HUDEP-2 (cell line): ENCODE data around the gene LIN37.

Source experiments
- DNase-seq, 76 experiments: peaks; one replicate each; lab custom pipeline; 2025; ENCODE audit not compliant: unreplicated experiment in 76 of 76; lab: John Stamatoyannopoulos, UW

LIN37 gene

DNA sequence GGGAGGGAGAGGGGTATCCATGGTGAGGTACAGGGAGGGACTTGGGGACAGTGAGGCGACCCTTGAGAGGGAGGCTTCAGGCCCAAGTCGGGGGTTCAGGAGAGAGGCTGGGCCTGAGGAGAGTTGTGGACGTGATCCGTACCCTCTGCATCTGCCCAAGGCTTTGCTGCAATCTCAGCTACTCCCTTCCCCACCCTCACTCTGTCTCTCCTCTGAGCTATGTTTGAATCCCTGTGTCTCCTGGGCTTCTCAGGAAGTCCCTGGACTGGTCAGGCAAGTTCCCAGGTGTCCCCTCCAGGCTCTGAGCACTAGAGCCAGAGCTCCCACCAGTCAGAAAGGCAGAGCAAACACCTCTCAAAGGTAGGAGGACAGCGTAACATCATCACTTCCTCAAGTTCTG is 1.8 kb downstream of the LIN37 start:
- no peak for DNase-seq

DNA sequence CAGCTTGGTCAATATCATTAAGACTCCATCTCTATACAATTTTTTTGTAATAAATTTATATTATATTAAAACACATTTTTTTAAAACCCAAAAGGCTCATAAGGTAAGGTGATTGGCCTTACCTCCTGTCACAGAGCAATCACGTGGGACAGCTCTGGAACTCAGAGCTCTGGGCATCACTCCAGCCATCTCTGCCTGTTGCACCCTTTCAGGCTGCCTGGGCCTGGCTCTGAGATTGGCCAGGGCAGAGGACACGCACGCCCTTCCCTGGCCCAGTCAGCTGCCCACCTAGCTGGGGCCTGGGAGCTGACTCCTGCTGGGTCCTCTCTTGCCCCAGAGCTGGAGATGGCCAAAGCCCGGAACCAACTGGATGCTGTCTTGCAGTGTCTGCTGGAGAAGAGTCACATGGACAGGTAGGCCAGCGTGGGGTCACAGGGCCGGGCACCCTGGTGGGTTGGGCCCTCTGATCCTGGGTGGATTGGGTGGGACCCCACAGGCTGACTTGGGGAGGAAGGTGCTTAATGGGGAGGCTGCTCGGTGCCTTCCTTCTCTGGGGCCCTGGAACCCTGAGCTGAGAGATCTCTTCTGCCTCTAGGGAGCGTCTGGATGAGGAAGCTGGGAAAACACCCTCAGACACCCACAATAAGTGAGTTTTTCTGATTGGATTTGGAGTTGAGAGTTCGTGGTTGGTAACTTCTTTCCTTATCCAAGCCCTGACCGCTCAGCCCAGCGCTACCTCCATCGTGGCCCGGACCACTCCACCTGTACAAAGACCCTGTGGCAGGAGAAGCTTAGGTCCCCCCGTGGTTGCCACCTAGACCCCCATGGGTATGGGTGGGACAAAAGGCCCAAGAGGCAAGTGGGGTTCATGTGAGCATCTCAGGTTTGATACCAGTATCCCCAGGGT is 3.7 kb downstream of the LIN37 start:
- DNase-seq, result no peak

DNA sequence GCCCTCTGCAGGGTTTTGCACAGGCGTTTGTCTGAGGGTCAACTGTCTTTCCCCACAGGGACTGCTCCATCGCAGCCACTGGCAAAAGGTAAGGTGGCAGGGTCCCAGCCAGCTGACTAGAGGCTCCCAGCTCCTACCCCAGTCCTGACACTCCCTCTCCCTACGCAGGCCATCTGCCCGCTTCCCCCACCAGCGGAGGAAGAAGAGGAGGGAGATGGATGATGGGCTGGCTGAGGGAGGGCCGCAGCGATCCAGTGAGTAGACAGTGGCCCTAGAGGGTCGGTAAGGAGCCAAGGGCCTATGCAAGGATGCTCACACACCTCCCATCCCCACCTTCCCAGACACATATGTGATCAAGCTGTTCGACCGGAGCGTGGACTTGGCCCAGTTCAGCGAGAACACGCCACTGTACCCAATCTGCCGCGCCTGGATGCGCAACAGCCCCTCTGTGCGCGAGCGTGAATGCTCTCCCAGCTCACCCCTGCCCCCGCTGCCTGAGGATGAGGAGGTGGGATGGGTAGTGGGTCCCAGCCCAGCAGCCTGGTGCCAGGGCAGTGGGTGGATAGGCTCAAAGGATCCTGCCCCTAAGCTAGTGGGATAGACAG is 4.5 kb downstream of the LIN37 start:
- DNase-seq, result no peak

DNA sequence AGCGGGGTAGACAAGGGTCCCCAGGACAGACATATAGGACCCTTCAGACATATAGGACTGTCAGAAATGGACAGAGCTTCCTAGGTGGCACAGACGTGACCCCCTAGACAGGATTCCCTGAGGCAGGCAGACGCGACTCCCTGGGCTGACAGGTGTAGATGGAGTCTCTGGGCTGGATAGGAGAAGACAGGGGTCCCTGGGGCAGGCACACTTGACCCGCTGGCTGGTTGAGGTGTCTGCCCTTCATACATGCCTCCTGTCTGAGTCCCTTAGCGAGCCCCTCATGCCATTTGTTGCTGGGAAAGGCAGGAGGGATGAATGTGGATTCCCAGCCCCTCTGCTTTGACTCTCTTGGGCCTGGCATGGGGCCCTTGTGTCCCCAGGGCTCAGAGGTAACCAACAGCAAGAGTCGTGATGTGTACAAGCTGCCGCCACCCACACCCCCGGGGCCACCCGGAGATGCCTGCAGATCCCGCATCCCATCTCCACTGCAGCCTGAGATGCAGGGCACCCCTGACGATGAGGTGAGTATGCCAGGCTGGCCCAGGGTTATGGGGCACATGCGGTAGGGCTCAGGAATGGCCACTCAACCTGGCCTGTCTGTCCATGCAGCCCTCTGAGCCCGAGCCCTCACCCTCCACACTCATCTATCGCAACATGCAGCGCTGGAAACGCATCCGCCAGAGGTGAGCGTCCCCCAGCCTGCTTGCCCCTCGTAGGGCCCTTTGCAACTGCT is 5.4 kb downstream of the LIN37 start:
- DNase-seq, result no peak

DNA sequence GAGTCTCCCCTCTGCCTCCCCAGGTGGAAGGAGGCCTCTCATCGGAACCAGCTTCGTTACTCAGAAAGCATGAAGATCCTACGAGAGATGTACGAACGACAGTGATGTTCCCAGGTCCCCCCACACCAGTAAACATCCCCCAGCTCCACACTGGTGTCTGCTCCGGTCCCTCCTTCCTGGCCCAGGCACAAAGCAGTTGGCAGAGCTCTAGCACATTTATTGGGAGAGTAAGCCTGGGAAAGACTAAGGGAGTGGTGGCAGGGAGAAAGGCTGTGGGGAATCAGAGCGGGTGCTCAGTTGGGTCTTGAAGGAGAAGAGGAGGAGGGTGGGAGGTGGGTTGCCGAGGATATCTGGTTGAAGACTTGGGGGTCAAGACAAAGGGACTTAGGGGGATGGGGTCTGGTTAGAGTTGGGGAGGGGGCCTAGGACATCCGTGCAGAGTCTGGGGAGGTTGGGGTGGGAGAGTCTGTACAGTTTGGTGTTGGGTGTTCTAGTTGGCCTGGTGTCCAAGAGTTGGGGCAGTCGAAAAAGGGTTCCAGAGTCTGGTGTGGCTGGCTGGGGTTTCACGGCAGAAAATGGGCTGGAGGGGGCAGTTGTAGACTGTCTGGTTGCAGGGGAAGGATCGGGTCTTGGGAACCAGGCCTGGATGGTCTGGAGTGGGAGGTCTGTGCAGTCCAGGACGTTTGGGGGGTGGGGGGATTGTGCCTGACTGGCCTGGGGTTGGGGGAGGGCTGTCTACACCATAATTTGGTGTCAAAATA is 6.2 kb downstream of the LIN37 start:
- no peak for DNase-seq

DNA sequence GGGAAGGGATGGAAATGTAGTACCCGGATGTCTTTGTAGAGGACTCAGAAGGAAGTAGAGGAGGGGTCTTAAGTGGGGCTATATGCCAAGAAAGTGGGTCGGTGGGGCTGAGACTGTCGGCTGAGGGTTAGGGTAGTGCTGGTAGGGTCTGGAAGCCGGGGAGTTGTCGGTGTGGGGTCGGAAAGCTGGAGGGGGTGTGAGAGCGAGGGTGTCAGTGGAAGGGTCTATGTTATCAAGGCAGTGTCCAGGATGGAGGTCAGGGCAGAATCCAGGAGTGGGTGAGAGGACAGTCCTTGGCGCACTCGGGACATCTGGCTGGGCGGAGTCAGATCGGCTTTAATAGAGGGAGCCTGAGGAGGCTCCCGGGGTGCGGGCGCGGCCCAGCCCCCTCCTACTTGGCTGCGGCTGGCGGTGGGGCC is 6.8 kb downstream of the LIN37 start:
- no peak for DNase-seq

DNA sequence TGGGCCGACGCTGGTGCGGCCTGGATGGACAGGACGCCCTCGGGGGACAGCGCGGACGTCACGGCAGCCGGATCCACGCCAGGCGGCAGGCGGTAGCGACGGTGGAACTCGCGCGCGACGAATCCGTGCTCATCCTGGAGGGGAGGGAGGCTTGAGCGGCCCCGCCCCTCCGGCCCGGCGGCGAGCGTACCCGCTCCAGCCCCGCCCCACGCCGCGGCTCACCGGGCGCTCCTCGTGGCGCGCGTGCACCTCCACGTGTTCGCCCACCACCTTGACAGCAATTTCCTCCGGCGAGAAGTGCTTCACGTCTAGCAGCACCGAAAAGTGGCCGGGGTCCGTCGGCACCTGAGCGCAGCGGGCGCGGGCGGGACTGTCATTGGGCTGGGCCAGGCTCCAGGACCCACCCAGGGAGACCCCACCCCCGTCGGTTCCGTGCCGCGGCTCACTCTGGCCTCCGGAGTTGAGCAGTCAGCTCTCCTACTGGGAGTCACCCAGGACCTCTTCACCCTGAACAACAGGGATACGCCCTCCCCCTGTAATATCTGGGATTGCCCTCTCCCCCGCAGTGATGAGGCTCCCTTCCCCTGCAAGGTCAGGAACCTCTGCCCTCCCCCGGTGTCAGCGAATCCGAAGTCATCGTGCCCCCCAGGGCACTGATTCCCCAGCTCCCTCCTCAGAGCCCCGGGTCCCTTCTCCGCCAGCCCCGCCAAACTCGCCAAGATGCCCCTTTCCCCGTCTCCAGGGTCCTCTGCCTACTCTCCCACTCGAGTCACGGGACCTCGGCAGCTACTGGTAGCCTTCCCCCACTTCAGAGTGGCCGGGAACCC is 7.4 kb downstream of the LIN37 start:
- peak in 28 of 76 experiments; percentile 13 to 55 (median 36) for DNase-seq

DNA sequence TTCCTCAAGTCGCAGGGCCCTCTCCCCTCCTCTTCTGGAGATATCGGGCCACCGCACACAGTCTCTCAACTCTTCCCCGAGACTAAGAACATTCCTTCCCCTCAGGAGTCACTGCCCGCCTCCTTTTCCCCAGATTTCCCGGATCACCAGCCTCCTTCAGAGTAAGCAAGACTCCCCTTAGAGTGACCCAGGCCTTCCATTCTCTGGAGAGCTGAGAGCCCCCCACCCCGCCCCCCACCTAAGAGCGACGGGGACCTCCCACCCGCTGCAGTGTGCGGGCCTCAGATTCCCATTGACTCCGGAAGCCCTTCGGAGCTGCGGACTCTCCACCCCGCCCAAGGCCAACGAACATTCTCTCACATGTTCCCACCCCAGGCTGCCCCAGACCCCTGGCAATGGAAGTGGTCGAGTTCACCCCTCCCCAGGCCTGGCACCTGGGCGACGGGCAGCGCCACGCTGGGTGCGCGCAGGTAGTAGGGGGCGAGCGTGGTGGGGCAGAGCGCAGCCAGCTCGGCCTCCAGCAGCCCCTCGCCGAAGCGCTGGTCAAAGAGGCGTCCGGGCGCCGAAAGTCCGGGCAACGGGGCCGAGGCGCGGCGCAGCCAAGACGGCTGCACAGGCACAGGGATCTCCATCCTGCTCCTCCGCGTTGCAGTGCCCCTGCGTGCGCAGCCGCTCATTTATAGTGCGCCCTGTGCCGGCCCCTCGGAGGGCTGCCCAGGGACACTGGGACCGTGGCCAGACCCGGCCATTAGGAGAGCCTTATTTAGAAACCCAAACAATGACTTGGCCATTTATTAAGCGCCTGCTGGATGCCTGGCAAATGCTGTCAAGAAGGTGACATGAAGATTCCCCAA is 8.2 kb downstream of the LIN37 start, which contains the start of gene HSPB6:
Gene HSPB6 (minus strand): TSS at position 653 of the 854 bp plus-strand sequence. CDS start 21 bp downstream, at position 632.
- DNase-seq, result no peak

DNA sequence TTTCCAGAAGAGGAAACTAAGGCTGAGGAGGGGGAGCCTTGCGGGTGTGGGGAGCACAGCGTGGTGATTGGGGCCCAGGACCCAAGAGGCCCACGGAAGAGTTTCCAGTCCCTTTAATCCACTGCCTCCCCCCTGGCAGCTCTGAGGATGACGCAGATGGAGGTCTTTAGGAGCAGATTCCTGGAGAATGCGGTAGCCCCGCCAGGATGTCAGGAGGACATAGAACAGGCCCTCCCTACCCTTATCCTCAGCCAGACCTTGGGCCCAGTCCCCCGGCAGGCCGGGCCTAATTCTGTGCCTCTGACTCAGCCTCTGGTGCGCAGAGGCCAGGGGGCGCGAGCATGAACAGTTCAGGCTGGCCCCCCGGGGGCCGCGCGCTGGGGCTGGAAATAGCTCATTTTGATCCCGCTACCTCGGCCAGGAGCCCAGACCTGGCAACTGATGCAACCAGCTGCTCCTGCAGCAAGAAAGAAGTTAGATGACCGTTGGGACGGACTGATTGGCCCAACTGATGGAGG is 8.9 kb downstream of the LIN37 start:
- DNase-seq, result peak in 41 of 76 experiments; percentile 33 to 93 (median 64)

DNA sequence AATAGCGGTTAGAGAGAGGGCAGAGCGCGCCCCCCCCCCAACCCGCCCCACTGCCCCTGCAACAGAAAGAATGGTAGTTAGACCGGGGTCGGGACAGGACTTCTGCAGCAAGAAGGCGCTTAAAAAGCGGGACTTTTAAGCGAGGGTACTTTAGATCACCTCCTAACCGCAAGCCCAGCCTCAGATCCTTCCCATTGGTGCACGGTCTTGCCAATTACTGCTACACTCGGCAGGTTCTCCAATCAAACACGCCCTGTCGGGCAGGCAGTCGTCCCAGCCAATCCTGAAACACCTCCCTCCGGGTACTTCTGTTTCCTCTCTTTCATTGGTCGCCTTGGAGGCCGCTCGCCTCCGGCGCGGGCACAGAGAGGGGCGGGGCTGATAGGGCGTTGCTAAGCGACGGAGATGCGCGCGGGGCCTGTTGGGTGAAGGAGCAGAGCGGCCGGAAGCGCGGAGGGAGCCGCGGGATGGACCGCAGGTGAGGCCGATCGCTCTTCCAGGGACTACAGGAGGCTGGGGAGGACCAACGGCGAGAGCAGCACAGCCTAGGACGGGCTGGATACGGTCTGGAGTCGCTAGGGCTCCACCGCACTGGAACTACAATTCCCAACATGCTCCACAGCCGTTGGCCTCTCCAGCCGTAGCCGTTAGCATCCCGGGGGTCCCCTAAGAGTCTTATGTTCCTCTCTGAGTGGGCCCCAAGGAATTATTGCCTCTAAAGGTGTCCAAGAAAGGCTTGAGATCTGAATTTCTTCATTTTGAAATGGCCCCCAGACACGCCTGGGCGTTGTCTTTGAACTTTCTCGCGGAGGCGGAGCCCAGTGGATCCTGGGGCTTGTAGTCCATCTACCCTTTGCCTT is 9.6 kb downstream of the LIN37 start, which contains the start of gene PROSER3:
Gene PROSER3 (plus strand): TSS at position 428 of the 860 bp plus-strand sequence. CDS start 40 bp downstream, at position 468.
- peak; percentile 79 to 100 (median 100) for DNase-seq

DNA sequence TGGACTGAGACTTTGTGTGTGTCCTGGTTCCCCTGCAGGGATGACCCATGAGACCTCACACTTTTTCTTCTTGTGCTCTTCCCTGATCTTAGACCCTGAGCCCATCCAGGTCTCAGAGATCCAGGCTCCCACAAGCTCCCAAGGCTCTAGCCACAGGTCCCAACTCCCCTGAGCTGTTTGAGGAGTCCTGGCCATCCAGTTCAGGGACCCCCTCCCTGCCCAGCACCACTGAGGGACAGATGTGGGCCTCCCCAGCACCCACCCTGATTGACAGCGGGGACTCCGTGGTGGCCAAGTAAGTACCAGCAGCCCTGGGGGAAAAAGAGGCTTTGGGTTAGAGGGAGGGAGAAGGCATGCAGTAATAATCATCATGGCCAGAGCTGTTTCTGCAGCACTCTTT is 11.3 kb downstream of the LIN37 start:
- no peak for DNase-seq

DNA sequence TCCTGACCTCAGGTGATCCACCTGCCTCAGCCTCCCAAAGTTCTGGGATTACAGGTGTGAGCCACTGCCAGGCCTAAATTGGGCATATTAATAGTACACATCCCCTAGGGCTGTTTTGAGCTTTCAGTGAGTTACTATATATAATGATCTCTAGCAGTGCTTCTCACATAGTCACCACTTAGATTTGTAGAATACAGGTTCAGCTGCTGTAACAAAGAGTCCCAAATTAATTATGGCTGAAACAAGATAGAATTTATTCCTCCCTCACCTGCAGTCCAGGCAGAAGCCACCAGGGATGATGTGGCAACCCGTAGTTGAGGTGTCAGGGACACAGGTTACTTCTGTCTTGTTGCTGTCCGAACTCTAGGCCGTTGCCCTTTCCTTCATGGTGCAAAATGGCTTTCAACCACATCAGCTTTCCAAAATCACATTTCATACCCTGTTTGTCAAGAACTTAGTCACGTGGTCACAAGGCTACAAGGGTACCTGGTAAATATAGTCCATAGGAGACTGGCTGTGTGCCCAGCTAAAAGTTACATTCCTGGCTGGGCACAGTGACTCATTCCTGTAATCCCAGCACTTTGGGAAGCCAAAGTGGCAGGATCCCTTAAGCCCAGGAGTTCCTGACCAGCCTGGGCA is 12.5 kb downstream of the LIN37 start:
- no peak for DNase-seq

DNA sequence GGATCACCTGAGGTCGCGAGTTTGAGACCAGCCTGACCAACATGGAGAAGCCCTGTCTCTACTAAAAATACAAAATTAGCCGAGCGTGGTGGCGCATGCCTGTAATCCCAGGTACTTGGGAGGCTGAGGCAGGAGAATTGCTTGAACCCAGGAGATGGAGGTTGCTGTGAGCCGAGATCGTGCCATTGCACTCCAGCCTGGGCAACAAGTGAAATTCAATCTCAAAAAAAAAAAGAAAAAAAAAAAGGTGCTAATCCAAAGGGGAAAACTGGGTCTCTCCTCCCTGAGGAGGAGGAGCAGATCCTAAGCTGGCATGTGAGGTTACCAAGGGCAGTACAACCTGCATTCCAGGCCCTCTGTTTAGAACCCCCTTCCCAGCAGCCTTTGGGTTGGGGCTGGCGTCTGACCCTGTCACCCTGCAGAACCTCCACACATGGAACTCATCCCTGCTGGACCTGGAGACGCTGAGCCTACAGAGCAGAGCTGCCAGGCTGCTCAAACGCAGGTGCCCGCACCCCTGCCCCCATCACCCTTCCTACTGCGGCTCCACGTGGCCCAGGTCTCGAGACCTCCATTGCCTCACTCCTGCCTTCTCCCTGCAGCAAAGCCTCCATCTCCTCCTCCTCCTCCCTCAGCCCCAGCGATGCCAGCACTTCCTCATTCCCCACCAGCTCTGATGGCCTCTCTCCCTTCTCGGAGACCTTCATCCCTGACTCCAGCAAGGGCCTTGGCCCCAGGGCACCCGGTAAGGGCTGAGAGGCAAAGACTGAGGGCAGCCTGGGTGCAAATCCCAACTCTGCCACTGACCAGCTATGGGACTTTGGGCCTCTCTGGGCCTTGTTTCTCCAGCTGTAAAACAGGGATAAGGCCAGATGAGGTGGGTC is 16.3 kb downstream of the LIN37 start:
- DNase-seq, result no peak

DNA sequence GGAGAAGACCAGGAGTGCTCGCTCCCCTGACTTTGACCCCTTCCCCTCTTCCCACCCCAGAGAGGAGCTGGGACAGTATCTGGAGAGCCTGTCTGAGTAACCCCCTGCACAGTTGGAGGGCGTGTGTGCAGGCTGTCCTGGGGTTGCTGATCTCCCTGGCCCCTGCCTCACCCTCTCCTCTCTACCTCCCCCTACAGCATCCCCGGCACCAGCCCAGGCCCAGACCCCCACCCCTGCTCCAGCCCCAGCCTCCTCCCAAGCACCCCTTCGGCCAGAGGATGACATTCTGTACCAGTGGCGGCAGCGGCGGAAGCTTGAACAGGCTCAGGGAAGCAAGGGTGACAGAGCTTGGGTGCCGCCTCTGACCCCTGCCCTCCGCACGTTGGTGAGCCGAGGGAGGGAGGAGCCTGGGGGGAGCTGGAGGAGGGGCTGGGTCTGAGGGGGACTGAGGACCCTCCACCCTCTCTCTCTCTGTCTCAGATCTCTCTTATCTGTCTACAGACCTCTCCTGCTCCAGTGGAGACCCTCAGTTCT is 18.3 kb downstream of the LIN37 start:
- DNase-seq, result no peak

DNA sequence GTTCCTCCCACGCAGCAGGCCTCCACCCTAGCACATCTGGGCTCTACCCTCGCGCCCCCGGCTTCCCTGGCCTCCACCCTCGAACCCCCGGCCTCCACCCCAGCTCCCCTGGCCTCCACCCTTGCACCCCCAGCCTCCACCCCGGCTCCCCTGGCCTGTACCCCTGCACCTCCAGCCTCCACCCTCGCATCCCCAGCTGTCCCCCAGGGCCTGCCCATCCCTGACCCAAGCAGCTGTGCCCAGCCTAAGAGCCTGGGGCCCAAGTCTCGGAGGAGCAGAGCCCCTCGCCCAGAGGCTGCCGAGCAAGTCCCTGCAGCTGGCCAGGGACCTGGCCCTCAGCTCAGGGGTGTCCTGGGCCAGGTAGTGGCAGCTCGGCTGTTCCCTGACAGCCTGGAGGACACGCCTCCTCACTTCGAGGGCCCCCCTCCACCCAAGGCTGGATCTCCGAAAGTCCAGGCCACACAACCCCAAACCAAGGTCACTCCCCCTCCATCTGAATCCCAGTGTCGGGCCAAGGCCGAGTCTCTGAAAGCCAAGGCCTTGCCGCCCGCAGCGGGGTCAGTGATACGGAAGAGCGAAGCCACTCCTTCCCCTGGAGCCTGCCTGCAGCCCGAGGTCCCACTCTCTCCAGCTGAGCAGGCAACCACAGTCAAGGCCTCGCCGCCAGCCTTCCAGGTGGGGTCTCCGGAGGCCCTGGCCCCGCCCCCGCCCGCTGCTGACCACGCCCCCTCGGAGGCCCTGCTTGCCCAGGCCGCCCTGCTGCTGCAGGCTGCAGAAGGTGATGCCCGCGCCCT is 19.1 kb downstream of the LIN37 start:
- no peak for DNase-seq
